H1 (cell line): ENCODE data around the gene FRK. TPM values are rescaled to one million over a fixed set of nuclear protein-coding genes. Genes with fewer than 3 reads are reported as not detected.

Experiments used
- EP300 ChIP-seq, 2 experiments: IDR thresholded peaks; 1 replicate in 1 of 2; 2 replicates in 1 of 2; pipeline ENCODE4 v1.6.1; 2011 to 2012; ENCODE audit warnings: low read depth in 2 of 2, low read length in 2 of 2, mild to moderate bottlenecking in 2 of 2, borderline replicate concordance in 1 of 2, inconsistent platforms in 1 of 2, moderate library complexity in 1 of 2
- EZH2 ChIP-seq: fragments of 200-600 bp; sonication (generic); IDR thresholded peaks from 2 replicates; pipeline ENCODE4 v1.7.1; 2012; ENCODE audit warnings: low read depth, mild to moderate bottlenecking, moderate library complexity, low read length, inconsistent platforms; ENCODE audit not compliant: severe bottlenecking
- HDAC2 ChIP-seq, 2 experiments: fragments of 300-600 bp in 1 of 2; sonication (generic) in 1 of 2; IDR thresholded peaks; 2 replicates each; pipeline ENCODE4 v1.6.1; 2011 to 2012; ENCODE audit warnings: low read depth in 2 of 2, low read length in 2 of 2, mild to moderate bottlenecking in 2 of 2, moderate library complexity in 2 of 2, borderline replicate concordance in 1 of 2, inconsistent platforms in 1 of 2
- KDM5A ChIP-seq: fragments of 200-600 bp; IDR thresholded peaks from 2 replicates; pipeline ENCODE4 v1.7.1; 2012; ENCODE audit warnings: mild to moderate bottlenecking, low read length, inconsistent platforms, mixed read lengths
- POU5F1 ChIP-seq: IDR thresholded peaks from 2 replicates; pipeline ENCODE4 v1.6.1; 2011; ENCODE audit warnings: low read depth, mild to moderate bottlenecking, low read length, moderate library complexity
- polyA plus RNA-seq, 7 experiments: library from polyadenylated mRNA; depleted of rRNA in 3 of 7; stranded (reverse) in 5 of 7; unstranded in 2 of 7; fragments of >200 nt in 5 of 7; fragments of 200-250 nt in 2 of 7; gene quantifications; 1 replicate in 5 of 7; 2 replicates in 1 of 7; 4 replicates in 1 of 7; pipeline versions ENCODE4 v1.2.1 to v1.2.3, GENCODE V29; 2011 to 2013; ENCODE audit warnings: missing spikeins in 2 of 7, mixed read lengths in 2 of 7
- total RNA-seq: library from RNA; stranded (reverse); fragmentation: NEBNext Ultra II Directional; extraction: Animal tissue kit (Norgen Biotek cat#: 25700); gene quantifications from 2 replicates; pipeline ENCODE4 v1.2.1, GENCODE V29; 2021

FRK gene
- total and polyA plus RNA-seq, 2 of the 8 experiments (the other 6 are each of a cell fraction or from before 2014, with no cell fraction given): 0.11 to 0.24 TPM

DNA sequence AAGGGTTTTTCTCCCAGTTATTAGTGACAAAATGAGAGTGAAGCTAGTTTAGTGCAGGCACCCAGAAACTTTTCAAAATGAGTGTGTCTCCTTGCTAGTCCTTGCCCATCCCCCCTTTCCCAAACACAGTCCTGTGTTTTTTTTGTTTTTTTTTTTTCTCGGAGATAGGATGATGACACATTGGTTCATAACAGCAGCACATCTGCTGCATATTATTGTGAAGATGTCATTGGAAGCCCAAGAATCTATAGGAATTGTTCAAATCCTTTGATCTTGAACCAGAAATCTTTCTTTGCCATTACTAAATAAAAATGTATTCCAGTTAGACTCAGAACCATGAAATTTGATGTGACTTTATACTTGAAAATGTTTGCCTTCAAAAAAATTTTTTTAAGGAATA is 162.4 kb downstream of the FRK start (continued):
- TF ChIP-seq KDM5A: no peak
- TF ChIP-seq EZH2: no peak
- no peak for TF ChIP-seq EP300 (IDR thresholded peaks at IDR 0.05; ENCODE audit: borderline replicate concordance in 1 of 2, low read depth in 2 of 2, low read length in 2 of 2)
- TF ChIP-seq HDAC2 (IDR thresholded peaks at IDR 0.05; ENCODE audit: borderline replicate concordance in 1 of 2, low read depth in 2 of 2, low read length in 2 of 2): no peak
- TF ChIP-seq POU5F1: no peak
- TF ChIP-seq, all 59 proteins: peak for 0
